GM18507 (cell line): ENCODE measurements around the gene COL4A2.
"Not testable (repeated sequence)": the region's sequence is repeated elsewhere in the genome, so short reads cannot be mapped to it uniquely, and the experiment has no call there.

Experiments
- DNase-seq: peaks from one replicate; pipeline ENCODE4 v3.0.0; 2011; ENCODE audit warnings: low read depth; ENCODE audit not compliant: insufficient read length; ENCODE audit errors: extremely low spot score
- FAIRE-seq: peaks from 2 replicates; lab custom pipeline; 2011; peaks lifted over from hg19 to GRCh38; lab: Jason Lieb, UNC

The COL4A2 gene

DNA sequence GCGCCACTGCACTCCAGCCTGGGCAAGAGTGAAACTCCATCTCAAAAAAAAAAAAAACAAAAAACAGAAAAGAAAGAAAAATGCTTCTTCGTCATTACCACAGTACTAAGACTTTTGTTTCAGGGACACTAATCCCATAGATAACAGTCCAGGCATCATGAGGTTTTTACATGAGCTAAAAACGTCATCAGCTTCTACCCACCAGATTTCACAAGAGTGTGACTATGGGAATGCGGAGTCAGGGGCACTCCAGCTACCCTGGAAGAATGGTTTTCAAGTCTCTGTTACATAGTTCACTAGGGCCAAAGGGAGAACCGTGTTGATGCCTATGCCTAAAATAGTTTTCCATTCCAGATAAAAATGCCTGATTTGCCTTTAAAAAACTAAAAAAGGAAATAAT, 221.3 kb downstream of the COL4A2 start:
- DNase-seq (no peak), FAIRE-seq (no peak)

DNA sequence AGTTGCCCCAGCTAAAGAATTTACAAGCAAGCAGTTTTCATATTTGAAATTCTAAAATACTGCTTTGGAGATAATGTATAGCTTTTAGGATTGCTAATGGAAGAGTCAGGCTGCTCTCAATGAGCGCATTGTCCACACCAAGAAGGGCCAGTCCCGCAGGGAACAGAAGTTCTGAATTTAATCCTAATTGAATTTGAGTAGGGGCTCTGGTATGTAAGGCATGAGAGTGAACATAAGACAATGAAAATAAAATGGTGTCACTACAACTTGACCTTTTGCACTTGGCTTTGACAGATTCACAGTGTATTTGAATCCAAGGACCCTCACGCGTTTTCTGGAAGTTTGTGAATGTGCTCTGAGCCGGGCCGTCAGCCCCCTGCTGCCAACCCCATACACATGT, 221.8 kb downstream of the COL4A2 start:
- DNase-seq (no peak), FAIRE-seq (no peak)

DNA sequence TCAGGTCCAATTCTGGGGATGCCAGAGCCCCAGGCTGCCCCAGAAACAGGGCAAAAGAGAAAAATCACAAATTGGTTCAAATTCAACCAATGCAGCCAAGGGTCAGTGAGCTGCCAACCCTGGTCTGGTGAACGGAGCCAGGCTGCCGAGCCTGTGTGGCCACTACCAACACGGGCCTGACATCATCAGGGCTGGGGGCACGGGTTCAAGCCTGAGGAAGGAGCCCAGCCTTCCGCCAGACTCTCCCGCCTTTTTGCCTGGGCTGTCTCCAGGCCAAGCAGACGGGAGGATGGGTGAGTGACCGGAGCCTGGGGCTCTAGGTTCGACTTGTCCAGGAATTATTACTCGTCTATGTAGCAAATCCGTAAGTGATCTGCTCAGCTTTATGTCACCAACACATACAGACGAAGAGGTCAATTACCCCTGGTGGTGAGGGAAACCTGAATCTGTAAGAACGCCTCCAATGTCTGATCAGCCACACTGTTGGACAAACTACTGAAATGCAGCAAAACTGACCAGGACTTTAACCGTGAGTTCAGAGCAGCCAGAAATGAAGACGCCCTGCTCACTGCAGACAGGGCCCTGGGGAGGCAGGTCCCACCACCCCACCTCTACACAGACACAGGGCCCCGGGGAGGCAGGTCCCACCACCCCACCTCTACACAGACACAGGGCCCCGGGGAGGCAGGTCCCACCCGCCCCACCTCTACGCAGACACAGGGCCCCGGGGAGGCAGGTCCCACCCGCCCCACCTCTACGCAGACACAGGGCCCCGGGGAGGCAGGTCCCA, 222.6 kb downstream of the COL4A2 start:
- DNase-seq (no peak), FAIRE-seq (no peak)

DNA sequence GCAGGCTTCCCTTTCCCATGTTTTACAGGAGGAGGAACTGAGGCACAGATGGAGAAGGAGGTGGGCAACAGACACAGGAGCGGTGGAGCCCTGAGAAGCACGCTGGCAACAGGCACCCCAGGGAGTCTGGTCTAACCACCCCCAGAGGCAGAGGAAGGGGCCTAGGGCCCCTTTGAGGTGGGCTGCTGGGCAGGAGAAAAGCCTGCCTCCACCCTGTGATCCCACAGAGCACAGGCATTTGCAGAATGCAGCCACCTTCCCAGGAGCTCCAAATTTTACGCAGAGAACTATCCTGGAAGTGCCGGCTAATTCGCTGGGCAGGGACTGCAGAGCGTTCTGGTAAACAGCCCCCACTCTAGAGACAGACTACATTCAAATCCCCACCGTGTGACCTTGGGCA, 224.0 kb downstream of the COL4A2 start:
- FAIRE-seq (no peak), DNase-seq (no peak)

DNA sequence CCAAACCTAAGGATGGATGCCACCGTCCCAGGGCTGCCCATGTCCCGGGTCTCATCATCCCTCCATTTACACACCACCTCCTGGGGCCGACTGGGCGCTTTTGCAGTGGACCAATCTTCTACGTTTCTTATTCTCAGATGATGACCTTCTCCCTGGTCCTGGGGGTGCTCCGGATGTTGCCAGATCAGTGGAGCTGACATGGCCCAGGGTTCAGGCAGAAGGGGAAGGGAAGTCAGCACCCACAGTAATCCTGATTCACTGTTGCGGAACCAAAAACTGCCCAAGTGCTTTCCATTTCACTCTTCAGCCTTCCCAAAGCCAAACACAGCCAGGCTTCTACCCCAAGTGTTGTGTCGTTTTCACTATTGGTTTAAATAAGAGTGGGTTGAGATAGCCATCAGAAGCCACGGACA, 224.6 kb downstream of the COL4A2 start:
- FAIRE-seq (no peak), DNase-seq (no peak)

DNA sequence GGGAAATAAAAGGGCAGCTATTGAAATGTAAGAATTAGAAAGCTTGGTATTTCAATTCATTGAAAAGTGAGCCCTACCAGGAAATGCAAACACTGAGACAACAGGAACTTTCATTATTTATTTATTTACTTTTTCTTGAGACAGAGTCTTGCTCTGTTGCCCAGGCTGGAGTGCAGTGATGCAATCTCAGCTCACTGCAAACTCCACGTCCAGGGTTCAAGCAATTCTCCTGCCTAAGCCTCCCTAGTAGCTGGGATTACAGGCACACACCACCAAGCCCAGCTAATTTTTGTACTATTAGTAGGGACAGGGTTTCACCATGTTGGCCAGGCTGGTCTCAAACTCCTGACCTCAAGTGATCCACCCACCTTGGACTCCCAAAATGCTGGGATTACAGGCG, 225.2 kb downstream of the COL4A2 start:
- DNase-seq, FAIRE-seq: not testable (repeated sequence)

DNA sequence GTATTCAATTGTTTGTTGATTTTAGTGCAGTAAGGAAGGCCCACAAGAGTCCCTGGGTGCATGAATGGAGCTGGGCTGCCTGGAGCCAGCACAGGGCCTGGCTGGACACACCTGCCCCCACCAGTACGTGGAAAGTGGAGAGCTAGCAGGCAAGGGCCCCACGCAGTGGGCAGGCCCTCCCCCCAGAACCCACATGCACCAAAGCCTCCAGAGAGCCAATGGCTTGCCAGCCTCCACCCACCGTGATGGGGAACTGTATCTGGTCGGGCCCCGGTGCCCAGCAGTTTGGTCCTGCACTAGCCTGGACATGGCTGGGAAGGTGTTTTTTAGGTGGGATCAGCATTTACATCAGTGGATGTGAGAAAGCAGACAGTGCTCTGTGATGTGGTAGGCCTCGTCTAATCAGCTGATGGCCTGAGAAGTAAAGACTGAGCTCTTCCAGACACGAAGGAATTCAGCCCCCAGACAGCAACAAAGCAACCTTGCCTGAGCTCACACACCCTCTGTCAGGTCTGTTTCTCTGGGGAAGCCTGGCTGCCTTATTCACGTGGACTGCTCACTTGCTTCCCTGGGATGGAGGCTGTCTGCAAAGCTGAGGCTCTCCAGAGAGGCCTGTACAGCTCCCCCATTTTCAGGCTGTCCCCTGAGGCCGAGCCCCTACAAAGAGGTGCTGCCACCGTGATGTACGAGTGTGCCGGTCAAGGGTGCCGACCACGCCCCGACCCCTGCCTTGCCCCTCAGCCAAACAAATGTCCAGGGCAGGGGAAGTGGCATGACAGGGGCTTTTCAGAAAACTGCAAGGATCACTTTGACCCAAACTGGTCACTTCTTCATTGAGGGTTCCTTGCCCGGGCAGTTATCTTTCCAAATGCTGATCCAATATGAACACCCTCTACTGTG, 226.9 kb downstream of the COL4A2 start:
- FAIRE-seq (no peak), DNase-seq (no peak)

DNA sequence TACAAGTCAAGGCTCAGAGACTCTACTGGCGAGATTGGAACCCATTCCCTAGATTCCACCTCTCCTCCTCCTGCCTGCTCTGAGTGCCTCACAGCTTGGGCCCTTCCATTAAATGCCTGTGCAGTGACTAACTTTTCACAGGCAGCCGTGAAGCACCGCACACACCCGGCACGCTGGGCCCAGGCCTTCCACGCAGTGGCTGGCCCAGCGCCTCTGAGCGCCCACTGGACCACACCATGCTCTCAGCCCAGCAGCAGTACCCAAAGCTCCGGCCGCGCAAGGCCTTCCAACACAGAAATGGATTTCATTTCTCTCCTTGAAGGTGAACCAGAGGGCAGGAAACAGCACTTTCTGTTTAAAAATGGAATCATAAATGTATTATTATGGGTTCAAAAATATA, 228.4 kb downstream of the COL4A2 start:
- FAIRE-seq (no peak), DNase-seq (no peak)

DNA sequence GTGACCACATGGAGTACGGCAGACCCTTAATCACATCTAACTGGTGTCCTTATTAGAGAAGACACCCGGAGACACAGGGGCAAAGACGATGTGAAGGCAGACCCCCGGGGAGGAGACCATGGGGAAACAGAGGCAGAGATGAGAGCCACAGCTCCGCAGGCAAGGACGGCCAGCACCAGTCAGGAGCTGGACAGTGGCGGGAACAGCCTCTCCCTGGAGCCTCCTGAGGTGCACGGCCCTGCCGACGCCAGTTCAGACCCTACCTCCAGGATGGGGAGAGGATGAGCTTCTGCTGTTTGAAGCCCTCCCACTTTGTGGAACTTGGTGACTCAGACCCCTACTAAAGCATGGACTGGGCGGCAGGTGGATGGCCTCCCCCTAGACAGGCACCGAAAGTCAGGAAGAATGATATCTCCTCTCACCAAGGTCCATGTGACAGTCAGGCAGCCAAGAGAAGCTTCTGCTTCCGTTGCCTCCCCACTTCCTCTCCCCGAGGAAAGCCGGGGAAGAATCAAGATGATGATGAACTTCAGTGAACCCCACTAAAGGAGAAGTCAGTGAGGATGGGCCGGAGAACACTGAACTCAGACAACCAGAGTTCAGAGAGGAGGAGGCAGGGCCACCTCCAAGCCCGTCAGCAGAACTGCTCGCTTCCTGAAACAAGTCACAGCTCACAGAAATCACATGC, 229.1 kb downstream of the COL4A2 start:
- no peak for FAIRE-seq

DNA sequence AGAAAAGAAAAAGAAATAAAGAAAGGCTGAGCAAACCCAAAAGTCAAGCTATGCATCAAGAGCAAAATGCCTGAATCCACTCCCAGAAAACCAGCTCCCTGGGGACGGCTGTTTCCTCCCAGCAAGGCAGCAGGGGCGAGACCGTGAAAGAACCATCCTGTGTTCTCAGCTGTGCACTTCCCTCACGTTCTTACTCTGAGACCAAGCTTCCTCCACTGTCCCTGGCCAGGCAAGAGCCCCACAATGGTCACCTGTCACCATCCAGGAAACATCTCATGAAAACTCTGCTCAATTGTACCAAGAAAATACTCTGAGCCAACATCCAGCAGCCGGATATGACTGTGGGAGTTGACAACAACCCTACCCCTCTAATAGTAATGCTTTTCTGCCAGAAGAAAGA, 231.5 kb downstream of the COL4A2 start:
- DNase-seq = no peak

More for the DNA sequence above, 229.1 kb downstream of the COL4A2 start:
- DNase-seq = no peak

DNA sequence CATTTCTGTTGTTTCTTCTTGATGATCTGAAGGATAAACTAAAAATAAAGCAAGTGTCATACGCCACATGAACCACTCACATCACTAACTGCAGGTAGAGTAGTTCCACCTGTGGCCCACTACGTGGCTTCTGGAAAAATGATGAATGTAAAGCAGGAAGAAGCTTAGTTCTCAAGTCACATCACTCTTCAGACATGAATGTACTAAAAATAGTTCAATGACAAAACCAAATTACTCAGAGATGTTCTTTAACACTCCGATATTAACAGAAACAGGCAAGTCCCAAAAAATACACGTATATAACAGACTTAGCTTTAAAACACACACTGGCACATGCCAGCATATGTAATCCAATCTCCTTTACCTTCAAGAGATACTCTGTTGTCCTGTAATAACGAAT, 232.8 kb downstream of the COL4A2 start:
- FAIRE-seq (no peak), DNase-seq (no peak)

More for the DNA sequence above, 231.5 kb downstream of the COL4A2 start:
- FAIRE-seq = no peak

DNA sequence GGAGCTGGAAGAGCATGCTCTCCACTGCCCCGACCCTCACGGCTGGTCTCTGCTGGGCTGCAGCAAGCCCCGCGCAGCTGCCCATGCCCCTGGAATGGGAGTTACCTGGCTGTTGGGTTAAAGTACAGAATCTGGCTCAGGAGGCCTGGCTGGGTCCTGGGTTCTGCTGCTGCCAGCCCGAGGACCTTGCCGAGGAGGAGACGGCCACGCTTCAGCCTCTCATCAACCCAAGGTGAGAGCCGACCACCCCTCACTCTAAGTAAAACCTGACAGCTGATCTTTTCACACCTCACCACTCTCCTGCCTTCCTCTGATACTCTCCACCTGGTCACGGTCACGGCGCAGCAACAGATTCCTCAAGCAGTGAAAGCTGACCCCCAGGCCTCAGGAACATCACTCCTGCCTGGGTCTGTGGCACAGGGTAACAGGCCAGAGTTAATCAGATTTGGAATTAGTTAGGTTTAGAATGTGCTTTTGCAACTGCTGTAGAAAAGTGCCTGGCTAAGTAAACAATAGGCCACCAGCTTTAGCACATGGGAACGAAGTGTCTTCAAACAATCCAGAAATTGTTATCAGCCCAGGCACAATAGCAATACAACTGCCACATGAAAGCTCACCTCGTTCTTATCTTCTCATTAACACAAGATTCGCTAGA, 233.9 kb downstream of the COL4A2 start:
- FAIRE-seq (no peak), DNase-seq (no peak)

DNA sequence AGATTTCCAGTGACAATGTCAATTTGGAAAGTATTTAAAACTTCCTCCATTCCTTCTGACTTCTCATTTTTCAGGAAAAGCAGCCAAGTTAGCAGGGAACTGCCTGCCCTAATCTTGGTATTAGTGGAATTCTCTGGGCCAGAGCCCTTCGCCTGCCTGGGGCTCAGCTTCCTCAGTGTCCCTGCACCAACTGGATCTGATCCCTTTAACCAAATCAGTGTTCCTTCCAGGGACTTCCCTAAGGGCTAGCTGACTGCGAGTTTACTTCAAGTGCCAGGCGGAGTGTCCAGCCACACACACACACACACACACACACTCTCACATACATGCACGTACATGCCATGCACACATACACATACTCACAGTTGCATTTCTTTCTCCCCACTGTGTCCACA, 234.4 kb downstream of the COL4A2 start:
- no peak for DNase-seq
- FAIRE-seq = no peak

DNA sequence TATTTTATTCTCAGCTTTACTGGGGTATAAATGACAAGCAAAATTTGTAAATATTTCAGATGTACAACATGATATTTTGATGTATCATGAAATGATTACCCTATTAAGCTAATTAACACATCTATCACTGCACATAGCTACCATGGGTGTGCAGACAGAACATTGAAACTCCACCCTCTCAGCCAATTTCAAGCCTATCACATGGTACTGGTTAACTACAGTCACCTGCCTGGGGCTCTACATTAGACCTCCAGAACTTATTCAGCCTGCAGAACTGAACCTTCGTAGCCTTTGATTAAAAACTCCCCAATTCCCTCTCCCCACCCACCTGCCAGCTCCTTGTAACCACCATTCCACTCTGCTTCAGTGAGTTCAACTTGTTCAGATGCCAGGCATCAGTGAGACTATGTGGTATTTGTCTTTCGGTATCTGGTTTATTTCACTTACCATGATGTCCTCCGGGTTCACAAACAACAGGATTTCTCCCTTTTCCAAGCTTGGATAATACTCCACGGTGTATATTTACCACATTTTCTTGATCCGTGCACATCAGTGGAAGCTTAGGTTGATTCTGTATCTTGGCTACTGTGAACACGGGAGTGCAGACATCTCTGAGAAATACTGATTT, 235.2 kb downstream of the COL4A2 start:
- FAIRE-seq = no peak

DNA sequence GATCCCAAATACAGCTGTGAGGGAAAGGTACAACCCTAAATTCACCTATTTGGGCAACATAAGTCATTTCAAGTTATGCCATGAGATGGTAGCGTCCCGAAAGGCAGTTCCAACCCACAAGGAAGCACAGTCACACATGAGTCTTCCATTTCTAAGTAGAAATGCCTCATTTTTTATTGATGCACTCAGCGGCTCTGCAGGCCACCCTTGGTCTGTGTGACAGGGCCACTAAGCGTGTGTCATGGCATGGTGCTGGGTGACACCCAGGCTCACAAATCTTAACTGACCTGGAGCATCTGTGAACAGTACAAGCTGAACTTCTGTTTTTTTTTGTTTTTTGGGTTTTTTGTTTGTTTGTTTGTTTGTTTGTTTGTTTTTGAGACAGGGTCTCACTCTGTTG, 239.3 kb downstream of the COL4A2 start:
- DNase-seq (no peak), FAIRE-seq (no peak)

More for the DNA sequence above, 235.2 kb downstream of the COL4A2 start:
- DNase-seq = no peak

DNA sequence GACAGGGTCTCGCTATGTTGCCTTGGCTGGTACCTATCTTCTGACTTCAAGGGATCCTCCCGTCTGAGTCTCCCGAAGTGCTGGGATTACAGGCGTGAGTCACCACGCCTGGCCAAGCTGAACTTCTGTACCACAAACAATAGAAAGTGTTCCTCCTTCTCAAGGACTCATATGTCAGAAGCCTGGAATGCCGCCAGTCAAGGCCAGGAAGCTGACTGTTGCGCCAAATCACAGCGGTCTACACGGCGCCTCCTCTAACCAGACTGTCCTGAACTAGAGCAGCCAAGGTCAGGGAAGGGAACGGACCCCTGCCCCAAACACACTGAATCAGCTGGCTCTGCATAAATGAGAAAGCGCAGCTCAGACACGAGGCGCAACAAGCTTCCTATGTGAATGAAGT, 239.8 kb downstream of the COL4A2 start:
- no peak for FAIRE-seq
- DNase-seq = no peak

DNA sequence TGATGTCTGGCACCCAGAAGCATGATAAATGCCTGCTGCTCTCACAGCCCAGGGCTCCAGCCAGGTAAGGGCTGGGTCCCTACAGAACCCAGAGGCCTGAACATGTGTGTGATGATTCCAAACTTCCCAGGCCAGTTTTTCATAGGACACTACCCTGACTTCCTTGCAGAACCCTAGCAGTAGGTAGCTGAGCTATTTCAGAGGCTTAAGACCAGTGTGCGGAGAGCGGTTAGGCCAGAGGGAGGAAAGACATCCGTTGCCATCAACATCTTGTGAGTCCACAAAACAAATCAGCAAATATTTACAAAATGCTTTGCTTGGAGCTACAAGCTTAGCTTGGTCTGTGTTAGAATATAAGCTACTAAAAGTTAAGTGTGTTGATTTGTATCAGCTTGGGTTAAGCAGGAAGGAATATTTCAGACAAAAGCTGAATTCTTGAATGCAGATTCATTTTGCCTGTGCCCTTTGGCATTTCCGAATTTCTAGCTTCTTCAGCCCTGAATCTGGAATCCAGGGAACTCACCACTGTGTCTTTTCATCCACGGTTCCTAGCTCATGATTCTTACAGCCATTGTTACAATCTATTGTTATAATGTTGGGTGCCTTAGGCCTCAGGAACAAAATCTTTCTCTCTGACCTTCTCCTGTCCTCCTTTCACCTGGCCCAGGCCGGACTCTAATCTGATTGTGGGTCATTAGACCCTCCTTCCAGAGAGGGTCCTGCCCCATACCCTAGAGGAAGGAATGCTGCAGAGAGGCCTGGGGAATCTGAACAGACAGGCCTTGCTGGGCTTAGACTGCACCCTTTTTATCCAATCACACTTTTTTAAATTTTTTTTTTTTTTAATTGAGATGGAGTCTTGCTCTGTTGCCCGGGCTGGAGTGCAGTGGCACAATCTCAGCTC, 242.1 kb downstream of the COL4A2 start:
- FAIRE-seq (no peak), DNase-seq (no peak)

DNA sequence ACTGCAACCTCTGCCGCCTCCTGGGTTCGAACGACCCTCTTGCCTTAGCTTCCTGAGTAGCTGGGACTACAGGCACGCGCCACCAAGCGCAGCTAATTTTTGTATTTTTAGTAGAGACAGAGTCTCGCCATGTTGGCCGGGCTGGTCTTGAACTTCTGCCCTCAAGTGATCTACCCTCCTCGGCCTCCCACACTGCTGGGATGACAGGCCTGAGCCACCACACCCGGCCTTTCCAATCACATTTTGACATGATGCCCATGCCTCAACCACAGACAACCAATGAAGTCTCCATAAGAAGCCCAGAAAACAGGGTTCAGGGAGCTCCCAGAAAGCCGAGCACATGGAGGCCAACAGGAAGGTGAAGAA, 242.7 kb downstream of the COL4A2 start:
- DNase-seq (no peak), FAIRE-seq (no peak)
